NCI-H774 (cell line): Measurements from ENCODE around the gene UBR3.
"Not testable (repeated sequence)": the region's sequence is repeated elsewhere in the genome, so short reads cannot be mapped to it uniquely, and the experiment has no call there.

ENCODE experiments used
- DNase-seq: peaks from one replicate; lab custom pipeline; 2025; lab: John Stamatoyannopoulos, UW

The UBR3 gene

GRCh38 chr2:169827272-169828140, at the start of gene UBR3:
TSS of gene UBR3 (plus strand) at chr2:169827454. CDS start at chr2:169827508, 54 bp downstream.
- DNase-seq: peak; percentile 82

- no peak for DNase-seq
Measured at GRCh38 chr2:169778446-169778845, 48.8 kb upstream of the UBR3 start.

GRCh38 chr2:169781249-169782013, 45.8 kb upstream of the UBR3 start:
- DNase-seq: no peak

GRCh38 chr2:169782513-169782912, 44.7 kb upstream of the UBR3 start:
- DNase-seq: no peak

- no peak for DNase-seq
Measured at GRCh38 chr2:169790581-169790980, 36.7 kb upstream of the UBR3 start.

- no peak for DNase-seq
Measured at GRCh38 chr2:169795181-169795580, 32.1 kb upstream of the UBR3 start.

GRCh38 chr2:169796441-169796840, 30.8 kb upstream of the UBR3 start:
- DNase-seq: no peak

GRCh38 chr2:169797601-169798000, 29.7 kb upstream of the UBR3 start:
- DNase-seq: no peak

- no peak for DNase-seq
Measured at GRCh38 chr2:169798397-169798717, 28.9 kb upstream of the UBR3 start.

GRCh38 chr2:169798718-169799592, 28.3 kb upstream of the UBR3 start, which contains the start of gene SSB:
TSS of gene SSB (plus strand) at chr2:169798871. CDS start at chr2:169800961, 2,090 bp downstream.
- DNase-seq: peak; percentile 89

GRCh38 chr2:169803480-169803879, 23.8 kb upstream of the UBR3 start:
- no peak for DNase-seq

- no peak for DNase-seq
Measured at GRCh38 chr2:169806586-169806985, 20.7 kb upstream of the UBR3 start.

- no peak for DNase-seq
Measured at GRCh38 chr2:169808221-169808620, 19.0 kb upstream of the UBR3 start.

- DNase-seq: no peak
Measured at GRCh38 chr2:169815849-169816248, 11.4 kb upstream of the UBR3 start.

GRCh38 chr2:169816961-169817360, 10.3 kb upstream of the UBR3 start:
- DNase-seq: not testable (repeated sequence)

- DNase-seq: not testable (repeated sequence)
Measured at GRCh38 chr2:169817369-169817768, 9.9 kb upstream of the UBR3 start.

GRCh38 chr2:169818241-169818640, 9.0 kb upstream of the UBR3 start:
- no peak for DNase-seq

GRCh38 chr2:169819106-169819505, 8.1 kb upstream of the UBR3 start:
- DNase-seq: no peak

GRCh38 chr2:169820101-169820500, 7.2 kb upstream of the UBR3 start:
- not testable (repeated sequence) for DNase-seq

GRCh38 chr2:169822036-169822435, 5.2 kb upstream of the UBR3 start:
- no peak for DNase-seq

- DNase-seq: no peak
Measured at GRCh38 chr2:169822785-169823392, 4.4 kb upstream of the UBR3 start.

GRCh38 chr2:169823996-169824372, 3.3 kb upstream of the UBR3 start:
- DNase-seq: no peak
